HEK293T (cell line): ENCODE data around the gene ZNF362.

Experiments
- CTCF ChIA-PET: fragments of 350-600 bp; formaldehyde crosslinking; extraction: SDS; loops from one replicate; lab custom pipeline; 2021; ENCODE audit warnings: antibody characterized with exemption, inconsistent platforms; lab: Yijun Ruan, JAX
- POLR2A ChIA-PET: fragments of 350-600 bp; formaldehyde crosslinking; extraction: SDS; loops from one replicate; lab custom pipeline; 2020; ENCODE audit warnings: antibody characterized with exemption, inconsistent platforms; lab: Yijun Ruan, JAX
- DNase-seq: peaks from one replicate; pipeline ENCODE4 v3.0.0; 2012; ENCODE audit warnings: mixed read lengths; ENCODE audit errors: extremely low spot score
- CTBP1 ChIP-seq: fragments of 450-650 bp; IDR thresholded peaks from 2 replicates; pipeline ENCODE4 v1.6.1; 2016; ENCODE audit warnings: borderline replicate concordance
- ELF4 ChIP-seq: fragments of 450-650 bp; IDR thresholded peaks from 2 replicates; pipeline ENCODE4 v1.6.1; 2017; ENCODE audit warnings: antibody characterized with exemption
- L3MBTL2 ChIP-seq: fragments of 450-650 bp; conservative IDR thresholded peaks from 2 replicates; pipeline ENCODE4 v1.6.1; 2016; ENCODE audit warnings: mild to moderate bottlenecking
- LEF1 ChIP-seq: fragments of 450-650 bp; IDR thresholded peaks from 2 replicates; pipeline ENCODE4 v1.6.1; 2017; ENCODE audit warnings: mild to moderate bottlenecking, borderline replicate concordance
- SUZ12 ChIP-seq: fragments of 450-650 bp; IDR thresholded peaks from 2 replicates; pipeline ENCODE4 v1.6.1; 2016; ENCODE audit warnings: mild to moderate bottlenecking
- TARDBP ChIP-seq: fragments of 450-650 bp; IDR thresholded peaks from 2 replicates; pipeline ENCODE4 v1.6.1; 2016
- ZNF384 ChIP-seq: fragments of 450-650 bp; IDR thresholded peaks from 2 replicates; pipeline ENCODE4 v1.6.1; 2016

ZNF362 gene

GRCh38 chr1:33348676-33349080 lies 92.4 kb downstream of the ZNF362 start:
- DNase-seq = no peak
- CTCF ChIA-PET = no interaction called here
- 0 out of 2 replicates have a peak, but pooled peaks have one; percentile 16 for TF ChIP-seq CTBP1
- no peak for TF ChIP-seq TARDBP
- 0 out of 2 replicates have a peak, but pooled peaks have one; percentile 12 for TF ChIP-seq L3MBTL2
- POLR2A ChIA-PET = interaction anchor here (1.7 kb wide), 1 partner anchor 10 kb away, joined by 15 read pairs; no protein-coding TSS in a partner anchor

GRCh38 chr1:33349081-33349759 lies 92.9 kb downstream of the ZNF362 start:
- ChIA-PET CTCF (no interaction called here), POLR2A (interaction anchor here (0.6 to 1.7 kb wide), 11 partner anchors 11 to 122 kb away, joined by 3 to 17 read pairs (median 4); no protein-coding TSS in a partner anchor)
- TF ChIP-seq SUZ12 = no peak
- TF ChIP-seq ZNF384 = no peak
- peak; percentile 65 for DNase-seq

- peak; percentile 99 for DNase-seq
- CTCF ChIA-PET = no interaction called here
- TF ChIP-seq L3MBTL2 (peak; percentile 95), LEF1 (no peak), ELF4 (0 out of 2 replicates have a peak, but pooled peaks have one; percentile 21)
- POLR2A ChIA-PET = interaction anchor here (0.6 to 1.7 kb wide), 11 partner anchors 10 to 121 kb away, joined by 3 to 17 read pairs (median 4); no protein-coding TSS in a partner anchor
Measured at GRCh38 chr1:33349778-33350610, 93.7 kb downstream of the ZNF362 start.
